ENCODE measurements around the gene ITPRID1. TPM values are rescaled to one million over a fixed set of nuclear protein-coding genes. Genes with fewer than 3 reads are reported as not detected.

Gene ITPRID1
- polyA plus RNA-seq, 1 donor (not counting 4 experiments of a cell fraction or from before 2014, with no cell fraction given) = not detected

- Histone ChIP-seq H4K20me1 (ENCODE audit: control insufficient read depth, extremely low read depth, insufficient read depth, low read length) (no peaks in the 10 kb centered on the region), H3K27ac (ENCODE audit: control insufficient read depth, insufficient read depth, low read length) (no peak overlapping the region), H3K27me3 (ENCODE audit: control insufficient read depth, extremely low read depth, insufficient read depth, low read length) (no peaks in the 10 kb centered on the region), H3K4me3 (ENCODE audit: control insufficient read depth in 2 of 3, extremely low read depth in 1 of 3, insufficient read depth in 2 of 3, low read depth in 1 of 3, low read length in 3 of 3) (no peak overlapping the region), H3K4me1 (ENCODE audit: control insufficient read depth, extremely low read depth, insufficient read depth, low read length) (peaks cover 29% of the 10 kb centered on the region), H3K9me3 (ENCODE audit: control insufficient read depth, low read depth, low read length) (no peaks in the 10 kb centered on the region), H2AFZ (ENCODE audit: control insufficient read depth, low read length) (no peak overlapping the region), H3K4me2 (ENCODE audit: control insufficient read depth, extremely low read depth, insufficient read depth, low read depth, low read length) (no peak overlapping the region), H3K9ac (ENCODE audit: control insufficient read depth, extremely low read depth, insufficient read depth, low read length) (no peak overlapping the region), H3K79me2 (ENCODE audit: control insufficient read depth, insufficient read depth, low read length) (no peaks in the 10 kb centered on the region), H3K9me1 (ENCODE audit: control insufficient read depth, extremely low read depth, insufficient read depth, low read length) (no peaks in the 10 kb centered on the region), H3K36me3 (ENCODE audit: control insufficient read depth in 2 of 2, extremely low read depth in 1 of 2, insufficient read depth in 2 of 2, low read length in 2 of 2) (no peaks in the 10 kb centered on the region)
- TF ChIP-seq EZH2 (IDR thresholded peaks at IDR 0.05; ENCODE audit: low read length) = no peak
- no peak for TF ChIP-seq CTCF (optimal IDR thresholded peaks at IDR 0.05 in 1 of 3, IDR thresholded peaks at IDR 0.05 in 1 of 3, conservative IDR thresholded peaks at IDR 0.05 in 1 of 3; ENCODE audit: extremely low read depth in 1 of 3, insufficient read depth in 2 of 3, low read length in 3 of 3)
- no peak for FAIRE-seq
- no peak for DNase-seq (ENCODE audit: low read depth, low spot score)
- dilution Hi-C loops (cut with MboI; ENCODE audit: extremely low pct_ligation_motif_present, low sequenced_read_pairs) = no loop called here
These were observed 23.0 kb upstream of the ITPRID1 start for GRCh38 chr7:31490796-31491314.

GRCh38 chr7:31492086-31492485 is 21.8 kb upstream of the ITPRID1 start:
- no peak overlapping the region for H3K27ac ChIP-seq (ENCODE audit: control insufficient read depth, insufficient read depth, low read length)
- H3K36me3 ChIP-seq (ENCODE audit: control insufficient read depth in 2 of 2, extremely low read depth in 1 of 2, insufficient read depth in 2 of 2, low read length in 2 of 2) = no peaks in the 10 kb centered on the region
- no peaks in the 10 kb centered on the region for H3K9me1 ChIP-seq (ENCODE audit: control insufficient read depth, extremely low read depth, insufficient read depth, low read length)
- TF ChIP-seq CTCF (optimal IDR thresholded peaks at IDR 0.05 in 1 of 3, IDR thresholded peaks at IDR 0.05 in 1 of 3, conservative IDR thresholded peaks at IDR 0.05 in 1 of 3; ENCODE audit: extremely low read depth in 1 of 3, insufficient read depth in 2 of 3, low read length in 3 of 3) (no peak), EZH2 (IDR thresholded peaks at IDR 0.05; ENCODE audit: low read length) (no peak)
- H3K9me3 ChIP-seq (ENCODE audit: control insufficient read depth, low read depth, low read length) = no peaks in the 10 kb centered on the region
- no peak for DNase-seq (ENCODE audit: low read depth, low spot score)
- no peaks in the 10 kb centered on the region for H3K27me3 ChIP-seq (ENCODE audit: control insufficient read depth, extremely low read depth, insufficient read depth, low read length)
- dilution Hi-C loops (cut with MboI; ENCODE audit: extremely low pct_ligation_motif_present, low sequenced_read_pairs) = no loop called here
- no peak overlapping the region for H3K4me2 ChIP-seq (ENCODE audit: control insufficient read depth, extremely low read depth, insufficient read depth, low read depth, low read length)
- H2AFZ ChIP-seq (ENCODE audit: control insufficient read depth, low read length) = no peak overlapping the region
- peaks cover 23% of the 10 kb centered on the region for H3K4me1 ChIP-seq (ENCODE audit: control insufficient read depth, extremely low read depth, insufficient read depth, low read length)
- H4K20me1 ChIP-seq (ENCODE audit: control insufficient read depth, extremely low read depth, insufficient read depth, low read length) = no peaks in the 10 kb centered on the region
- H3K9ac ChIP-seq (ENCODE audit: control insufficient read depth, extremely low read depth, insufficient read depth, low read length) = no peak overlapping the region
- no peaks in the 10 kb centered on the region for H3K79me2 ChIP-seq (ENCODE audit: control insufficient read depth, insufficient read depth, low read length)
- no peak overlapping the region for H3K4me3 ChIP-seq (ENCODE audit: control insufficient read depth in 2 of 3, extremely low read depth in 1 of 3, insufficient read depth in 2 of 3, low read depth in 1 of 3, low read length in 3 of 3)
- no peak for FAIRE-seq

Data from keratinocyte (primary cell).